ENCODE results near the gene TCF4. TPM values are rescaled to one million over a fixed set of nuclear protein-coding genes. Genes with fewer than 3 reads are reported as not detected.

The TCF4 gene
- total RNA-seq, 5 donors from 2014 or later (not counting 1 experiment from before 2014, with no cell fraction given), result 2.6 to 11.0 (median 6.6) TPM

DNA sequence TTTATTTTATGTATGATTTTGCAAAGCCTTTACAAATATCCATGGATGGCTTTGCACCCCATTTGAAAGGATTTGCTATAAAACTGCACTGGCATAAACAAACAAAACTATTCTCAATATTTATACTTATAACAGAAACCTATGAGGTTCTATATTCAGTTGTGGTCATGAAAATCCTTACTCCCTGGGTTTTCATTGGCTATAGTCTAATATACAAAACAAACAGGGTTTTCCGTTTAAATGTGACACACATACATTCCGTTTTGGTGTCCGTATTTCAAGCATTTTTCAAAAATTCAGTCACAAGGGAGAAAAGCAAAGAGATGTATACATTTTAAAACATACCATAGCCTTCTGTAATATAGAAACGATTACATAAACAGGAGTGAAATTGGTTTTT, 100.0 kb downstream of the TCF4 start:
- ChIA-PET POLR2A (no interaction called here), CTCF (no interaction called here)
- WGBS (ENCODE audit: insufficient coverage), result no CpG with 5 or more reads among the region's 4 CpGs
- Histone ChIP-seq H3K27me3 (replicated peaks in 1 of 2; ENCODE audit: control insufficient read depth in 2 of 2, extremely low read depth in 1 of 2, insufficient read depth in 2 of 2, low read length in 1 of 2) (no peaks in the 10 kb centered on the region), H3K27ac (ENCODE audit: low read length) (no peak overlapping the region), H3K36me3 (ENCODE audit: control insufficient read depth in 2 of 2, extremely low read depth in 1 of 2, insufficient read depth in 1 of 2, low read length in 1 of 2) (no peaks in the 10 kb centered on the region), H3K4me3 (ENCODE audit: control insufficient read depth in 1 of 2, extremely low read depth in 1 of 2, low read length in 1 of 2) (no peak overlapping the region), H3K9me3 (no peaks in the 10 kb centered on the region), H3K4me1 (ENCODE audit: control insufficient read depth in 1 of 2, extremely low read depth in 1 of 2, insufficient read depth in 2 of 2, low read length in 2 of 2) (peaks cover 6% of the 10 kb centered on the region in 2 experiments)
- Mint-ChIP-seq H3K27ac (no peak overlapping the region), H3K9me3 (no peaks in the 10 kb centered on the region), H3K27me3 (peaks cover 0 to 4% of the 10 kb centered on the region in 2 donors), H3K36me3 (no peaks in the 10 kb centered on the region), H3K4me3 (no peak overlapping the region), H3K4me1 (peaks cover 13 to 14% (median 14%) of the 10 kb centered on the region in 3 donors)
- ATAC-seq (replicated peaks in 1 of 4) (no peak), DNase-seq (no peak)

DNA sequence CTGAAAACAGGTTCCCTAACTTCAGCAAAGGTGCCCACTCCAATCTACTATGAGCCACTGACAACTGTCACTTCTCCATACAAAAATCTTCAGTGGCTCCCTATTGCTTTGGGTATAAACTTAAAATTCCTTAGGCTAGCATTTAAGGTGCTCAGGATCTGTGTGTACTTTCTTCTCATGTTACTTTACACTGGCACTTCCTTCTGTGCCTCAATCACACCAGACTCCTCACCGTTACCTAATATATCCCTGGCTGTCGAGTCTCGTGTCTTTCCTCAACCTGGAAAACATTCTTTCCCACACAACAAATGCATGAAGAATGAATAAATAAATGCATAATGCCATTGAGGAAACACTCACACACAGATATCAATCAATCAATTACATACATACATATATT, 101.1 kb downstream of the TCF4 start:
- Mint-ChIP-seq H3K4me1 (peaks cover 13 to 14% (median 14%) of the 10 kb centered on the region in 3 donors), H3K36me3 (no peaks in the 10 kb centered on the region), H3K27ac (no peak overlapping the region), H3K4me3 (no peak overlapping the region), H3K27me3 (peaks cover 0 to 4% of the 10 kb centered on the region in 2 donors), H3K9me3 (no peaks in the 10 kb centered on the region)
- Histone ChIP-seq H3K9me3 (no peaks in the 10 kb centered on the region), H3K27ac (ENCODE audit: low read length) (no peak overlapping the region), H3K27me3 (replicated peaks in 1 of 2; ENCODE audit: control insufficient read depth in 2 of 2, extremely low read depth in 1 of 2, insufficient read depth in 2 of 2, low read length in 1 of 2) (no peaks in the 10 kb centered on the region), H3K4me1 (ENCODE audit: control insufficient read depth in 1 of 2, extremely low read depth in 1 of 2, insufficient read depth in 2 of 2, low read length in 2 of 2) (peaks cover 6% of the 10 kb centered on the region in 2 experiments), H3K4me3 (ENCODE audit: control insufficient read depth in 1 of 2, extremely low read depth in 1 of 2, low read length in 1 of 2) (no peak overlapping the region), H3K36me3 (ENCODE audit: control insufficient read depth in 2 of 2, extremely low read depth in 1 of 2, insufficient read depth in 1 of 2, low read length in 1 of 2) (no peaks in the 10 kb centered on the region)
- no CpG with 5 or more reads among the region's 3 CpGs for WGBS (ENCODE audit: insufficient coverage)
- ChIA-PET POLR2A (no interaction called here), CTCF (no interaction called here)
- no peak for DNase-seq
- ATAC-seq (replicated peaks in 1 of 4), result no peak

DNA sequence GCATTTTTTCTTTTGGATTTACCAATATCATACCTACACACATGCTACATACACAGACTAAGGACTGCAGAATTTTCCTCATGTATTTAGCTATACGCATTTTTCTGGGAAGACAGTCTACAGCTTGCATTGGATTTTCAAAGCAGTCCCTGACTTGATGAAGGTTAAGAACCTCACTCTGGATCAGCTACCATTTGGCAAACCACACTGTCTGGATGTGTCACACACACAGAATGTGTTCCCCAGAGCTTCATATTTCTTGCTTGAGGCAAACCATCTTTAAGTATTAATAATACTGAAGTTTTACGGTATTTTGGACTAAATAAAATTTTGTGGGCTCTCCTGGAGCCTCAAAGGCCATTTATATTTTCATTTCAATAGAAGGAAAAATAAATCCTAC, 102.3 kb downstream of the TCF4 start:
- H3K9me3 Mint-ChIP-seq, result no peaks in the 10 kb centered on the region
- 100% methylated on average over 1 of the region's 2 CpGs for WGBS (ENCODE audit: insufficient coverage)
- no peaks in the 10 kb centered on the region for H3K9me3 ChIP-seq
- H3K27me3 Mint-ChIP-seq, result peaks cover 0 to 4% of the 10 kb centered on the region in 2 donors
- H3K4me3 ChIP-seq (ENCODE audit: control insufficient read depth in 1 of 2, extremely low read depth in 1 of 2, low read length in 1 of 2), result no peak overlapping the region
- DNase-seq (no peak), ATAC-seq (replicated peaks in 1 of 4) (no peak)
- no peaks in the 10 kb centered on the region for H3K36me3 ChIP-seq (ENCODE audit: control insufficient read depth in 2 of 2, extremely low read depth in 1 of 2, insufficient read depth in 1 of 2, low read length in 1 of 2)
- H3K4me1 ChIP-seq (ENCODE audit: control insufficient read depth in 1 of 2, extremely low read depth in 1 of 2, insufficient read depth in 2 of 2, low read length in 2 of 2), result peaks cover 6% of the 10 kb centered on the region in 2 experiments
- H3K27ac ChIP-seq (ENCODE audit: low read length), result no peak overlapping the region
- H3K27me3 ChIP-seq (replicated peaks in 1 of 2; ENCODE audit: control insufficient read depth in 2 of 2, extremely low read depth in 1 of 2, insufficient read depth in 2 of 2, low read length in 1 of 2), result no peaks in the 10 kb centered on the region
- H3K36me3 Mint-ChIP-seq, result no peaks in the 10 kb centered on the region
- POLR2A ChIA-PET, result no interaction called here
- no peak overlapping the region for H3K4me3 Mint-ChIP-seq
- no peak overlapping the region for H3K27ac Mint-ChIP-seq
- peaks cover 13 to 14% (median 14%) of the 10 kb centered on the region in 3 donors for H3K4me1 Mint-ChIP-seq
- CTCF ChIA-PET, result interaction anchor here in 1 of 2 donors (0.5 kb wide), 1 partner anchor 1066 kb away, joined by 3 read pairs; no protein-coding TSS in a partner anchor

DNA sequence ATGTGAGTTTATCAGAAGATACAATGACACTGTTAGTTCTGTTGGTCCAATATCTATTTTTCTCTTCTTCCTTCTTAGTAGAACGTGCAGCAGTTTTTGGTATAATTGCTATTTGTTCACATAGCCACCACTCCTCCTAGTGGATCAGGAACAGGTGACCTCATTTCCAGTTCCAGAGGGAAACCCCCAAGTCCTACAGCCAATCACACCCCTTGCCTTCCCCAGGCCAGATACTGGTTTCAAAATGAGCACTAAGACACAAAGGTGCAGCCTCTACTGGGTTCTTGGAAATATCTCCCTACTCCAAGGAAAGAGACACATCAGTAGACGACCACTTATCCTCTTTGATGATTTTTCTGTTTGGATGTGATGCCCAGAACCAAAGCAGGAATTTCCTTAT, 103.2 kb downstream of the TCF4 start:
- H3K9me3 Mint-ChIP-seq, result no peaks in the 10 kb centered on the region
- H3K4me1 Mint-ChIP-seq, result peaks cover 12 to 15% (median 12%) of the 10 kb centered on the region in 3 donors
- H3K4me3 ChIP-seq (ENCODE audit: control insufficient read depth in 1 of 2, extremely low read depth in 1 of 2, low read length in 1 of 2), result no peak overlapping the region
- DNase-seq (no peak), ATAC-seq (replicated peaks in 1 of 4) (no peak)
- POLR2A ChIA-PET, result no interaction called here
- WGBS (ENCODE audit: insufficient coverage), result 100% methylated on average over 1 of the region's 2 CpGs
- H3K27ac Mint-ChIP-seq, result no peak overlapping the region
- no peak overlapping the region for H3K4me3 Mint-ChIP-seq
- H3K27me3 Mint-ChIP-seq, result peaks cover 0 to 4% of the 10 kb centered on the region in 2 donors
- H3K36me3 Mint-ChIP-seq, result no peaks in the 10 kb centered on the region
- CTCF ChIA-PET, result no interaction called here
- H3K27me3 ChIP-seq (replicated peaks in 1 of 2; ENCODE audit: control insufficient read depth in 2 of 2, extremely low read depth in 1 of 2, insufficient read depth in 2 of 2, low read length in 1 of 2), result no peaks in the 10 kb centered on the region
- H3K27ac ChIP-seq (ENCODE audit: low read length), result no peak overlapping the region
- peaks cover 6% of the 10 kb centered on the region in 2 experiments for H3K4me1 ChIP-seq (ENCODE audit: control insufficient read depth in 1 of 2, extremely low read depth in 1 of 2, insufficient read depth in 2 of 2, low read length in 2 of 2)
- H3K9me3 ChIP-seq, result no peaks in the 10 kb centered on the region
- H3K36me3 ChIP-seq (ENCODE audit: control insufficient read depth in 2 of 2, extremely low read depth in 1 of 2, insufficient read depth in 1 of 2, low read length in 1 of 2), result no peaks in the 10 kb centered on the region

DNA sequence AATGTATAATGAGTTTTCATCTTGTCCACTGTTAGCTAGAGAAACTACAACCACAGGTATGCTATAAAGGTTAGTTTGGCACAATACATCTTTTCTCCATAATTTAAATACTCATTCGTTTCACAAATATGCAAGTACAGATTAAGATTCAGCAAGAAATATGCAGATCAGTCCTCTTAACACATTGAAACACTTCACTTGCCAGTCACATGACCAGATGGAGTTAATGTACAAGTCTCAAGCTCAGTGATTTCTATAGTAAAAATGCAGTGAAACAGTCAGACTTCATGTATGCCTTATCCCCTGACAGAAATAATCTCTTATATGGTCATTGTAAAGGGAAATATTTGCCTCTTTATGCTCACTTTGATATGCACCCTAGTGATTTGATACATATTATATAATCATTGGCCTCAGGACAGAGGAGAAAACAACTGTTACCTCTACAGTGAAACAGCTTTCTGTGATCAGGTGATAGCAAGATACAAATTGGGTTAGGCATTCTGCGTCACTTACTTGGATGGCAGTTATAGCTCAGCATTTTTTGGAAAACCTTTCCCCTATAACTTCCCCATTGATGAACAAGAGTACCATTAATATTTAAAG, 104.6 kb downstream of the TCF4 start:
- ATAC-seq (replicated peaks in 1 of 4), result no peak
- no peak overlapping the region for H3K27ac ChIP-seq (ENCODE audit: low read length)
- no peaks in the 10 kb centered on the region for H3K27me3 ChIP-seq (replicated peaks in 1 of 2; ENCODE audit: control insufficient read depth in 2 of 2, extremely low read depth in 1 of 2, insufficient read depth in 2 of 2, low read length in 1 of 2)
- H3K36me3 ChIP-seq (ENCODE audit: control insufficient read depth in 2 of 2, extremely low read depth in 1 of 2, insufficient read depth in 1 of 2, low read length in 1 of 2), result no peaks in the 10 kb centered on the region
- peaks cover 0 to 3% of the 10 kb centered on the region in 2 donors for H3K27me3 Mint-ChIP-seq
- CTCF ChIA-PET, result no interaction called here
- POLR2A ChIA-PET, result no interaction called here
- no peak overlapping the region for H3K4me3 ChIP-seq (ENCODE audit: control insufficient read depth in 1 of 2, extremely low read depth in 1 of 2, low read length in 1 of 2)
- no peak for DNase-seq
- H3K4me1 Mint-ChIP-seq, result peaks cover 2 to 9% (median 4%) of the 10 kb centered on the region in 3 donors
- WGBS (ENCODE audit: insufficient coverage), result no CpG with 5 or more reads among the region's 2 CpGs
- no peaks in the 10 kb centered on the region for H3K36me3 Mint-ChIP-seq
- H3K9me3 Mint-ChIP-seq, result no peaks in the 10 kb centered on the region
- no peak overlapping the region for H3K27ac Mint-ChIP-seq
- H3K4me3 Mint-ChIP-seq, result no peak overlapping the region
- no peaks in the 10 kb centered on the region for H3K4me1 ChIP-seq (ENCODE audit: control insufficient read depth in 1 of 2, extremely low read depth in 1 of 2, insufficient read depth in 2 of 2, low read length in 2 of 2)
- H3K9me3 ChIP-seq, result no peaks in the 10 kb centered on the region

DNA sequence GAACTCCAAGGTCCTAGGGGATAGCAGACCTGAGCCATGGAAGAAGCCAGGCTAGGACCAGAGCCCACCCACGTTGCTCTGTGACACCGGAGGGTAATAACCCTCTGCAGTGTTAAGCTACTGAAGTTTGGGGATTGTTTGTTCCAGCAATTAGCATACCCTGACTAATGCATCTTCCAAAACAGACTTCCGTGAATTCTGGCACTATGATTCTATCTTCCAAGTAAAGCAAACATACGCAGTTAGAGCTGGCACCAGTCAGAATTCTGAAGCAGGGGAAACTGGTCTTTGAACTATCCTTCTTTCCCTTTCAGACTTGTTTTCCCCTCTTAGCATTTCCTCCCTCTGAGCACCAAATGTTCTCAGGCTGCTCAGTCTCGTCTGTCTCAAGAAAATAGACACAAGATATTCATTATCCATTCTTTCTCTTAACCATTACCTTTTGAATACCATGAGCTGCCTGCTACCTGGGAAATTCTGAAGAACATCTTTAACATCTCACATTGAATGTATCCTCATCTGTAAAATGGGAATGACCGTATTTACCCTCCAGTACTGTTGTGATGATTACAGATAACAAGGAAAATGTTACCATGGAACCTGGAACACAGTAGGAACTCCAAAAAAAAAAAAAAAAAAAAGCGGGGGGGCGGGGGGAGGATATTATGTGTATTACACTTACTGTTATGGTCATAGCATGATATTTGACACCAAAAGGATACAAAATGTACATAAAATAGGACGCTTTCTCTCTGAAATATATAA, 108.2 kb downstream of the TCF4 start:
- H3K4me1 Mint-ChIP-seq, result peaks cover 23 to 28% (median 24%) of the 10 kb centered on the region in 3 donors
- H3K27me3 ChIP-seq (replicated peaks in 1 of 2; ENCODE audit: control insufficient read depth in 2 of 2, extremely low read depth in 1 of 2, insufficient read depth in 2 of 2, low read length in 1 of 2), result no peaks in the 10 kb centered on the region
- ATAC-seq (replicated peaks in 1 of 4) (no peak), DNase-seq (no peak)
- no peaks in the 10 kb centered on the region for H3K36me3 Mint-ChIP-seq
- ChIA-PET CTCF (no interaction called here), POLR2A (no interaction called here)
- no peak overlapping the region for H3K27ac Mint-ChIP-seq
- no peaks in the 10 kb centered on the region for H3K9me3 ChIP-seq
- no peaks in the 10 kb centered on the region for H3K9me3 Mint-ChIP-seq
- H3K36me3 ChIP-seq (ENCODE audit: control insufficient read depth in 2 of 2, extremely low read depth in 1 of 2, insufficient read depth in 1 of 2, low read length in 1 of 2), result no peaks in the 10 kb centered on the region
- no peak overlapping the region for H3K4me3 ChIP-seq (ENCODE audit: control insufficient read depth in 1 of 2, extremely low read depth in 1 of 2, low read length in 1 of 2)
- H3K27ac ChIP-seq (ENCODE audit: low read length), result no peak overlapping the region
- peaks cover 0 to 13% of the 10 kb centered on the region in 2 experiments for H3K4me1 ChIP-seq (ENCODE audit: control insufficient read depth in 1 of 2, extremely low read depth in 1 of 2, insufficient read depth in 2 of 2, low read length in 2 of 2)
- H3K4me3 Mint-ChIP-seq, result no peak overlapping the region
- H3K27me3 Mint-ChIP-seq, result no peaks in the 10 kb centered on the region
- 83% methylated on average over 3 of the region's 9 CpGs for WGBS (ENCODE audit: insufficient coverage)

Measured in T-cell (primary cell).